Right lobe of liver (tissue), 4 donors: Measurements from ENCODE around the gene USP6NL.

Experiments
- POLR2A ChIP-seq: fragments of 450-650 bp; IDR thresholded peaks from one replicate; pipeline ENCODE4 v1.6.1; 2017; ENCODE audit warnings: antibody characterized with exemption, mild to moderate bottlenecking
- TF ChIP-seq, protein P1 (sequence below), 4 donors: fragments of 200-600 bp in 3 of 4; fragments of 450-650 bp in 1 of 4; IDR thresholded peaks; one replicate each; pipeline versions ENCODE4 v1.5.1 to v1.8.0; 2016 to 2022; ENCODE audit warnings: antibody characterized with exemption in 4 of 4, mild to moderate bottlenecking in 2 of 4
- donor health status: DM: no; HTN: no; CAD: no.
- donor health status: DM: no; HTN: no; CAD: no.
- donor health status: DM: no; HTN: yes; CAD: no.

DNA sequence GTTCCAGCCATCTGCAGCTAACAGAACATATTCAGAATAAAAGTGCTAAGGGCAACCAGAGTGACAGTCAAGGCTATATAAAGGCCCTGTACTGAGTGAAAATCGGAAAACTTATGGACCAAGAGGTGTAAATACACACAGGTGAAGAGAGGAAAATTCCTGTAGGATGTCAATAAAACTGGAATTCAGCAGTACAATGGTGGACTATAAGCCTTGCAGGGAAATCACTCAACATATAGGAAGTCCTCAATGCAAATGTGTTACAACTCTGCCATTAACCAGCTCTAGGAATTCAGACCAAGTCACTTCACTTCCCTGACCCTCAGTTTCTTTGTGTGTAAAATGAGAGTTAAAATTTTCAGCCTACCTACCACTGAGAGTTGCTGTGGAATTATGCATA is 7.7 kb downstream of the USP6NL start:
- TF ChIP-seq, protein P1, sequence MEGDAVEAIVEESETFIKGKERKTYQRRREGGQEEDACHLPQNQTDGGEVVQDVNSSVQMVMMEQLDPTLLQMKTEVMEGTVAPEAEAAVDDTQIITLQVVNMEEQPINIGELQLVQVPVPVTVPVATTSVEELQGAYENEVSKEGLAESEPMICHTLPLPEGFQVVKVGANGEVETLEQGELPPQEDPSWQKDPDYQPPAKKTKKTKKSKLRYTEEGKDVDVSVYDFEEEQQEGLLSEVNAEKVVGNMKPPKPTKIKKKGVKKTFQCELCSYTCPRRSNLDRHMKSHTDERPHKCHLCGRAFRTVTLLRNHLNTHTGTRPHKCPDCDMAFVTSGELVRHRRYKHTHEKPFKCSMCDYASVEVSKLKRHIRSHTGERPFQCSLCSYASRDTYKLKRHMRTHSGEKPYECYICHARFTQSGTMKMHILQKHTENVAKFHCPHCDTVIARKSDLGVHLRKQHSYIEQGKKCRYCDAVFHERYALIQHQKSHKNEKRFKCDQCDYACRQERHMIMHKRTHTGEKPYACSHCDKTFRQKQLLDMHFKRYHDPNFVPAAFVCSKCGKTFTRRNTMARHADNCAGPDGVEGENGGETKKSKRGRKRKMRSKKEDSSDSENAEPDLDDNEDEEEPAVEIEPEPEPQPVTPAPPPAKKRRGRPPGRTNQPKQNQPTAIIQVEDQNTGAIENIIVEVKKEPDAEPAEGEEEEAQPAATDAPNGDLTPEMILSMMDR (IDR thresholded peaks at IDR 0.05): no peak
- TF ChIP-seq POLR2A: no peak
